Measurements from ENCODE around the gene CHDH. TPM values are rescaled to one million over a fixed set of nuclear protein-coding genes. Genes with fewer than 3 reads are reported as not detected.

Gene CHDH
- total RNA-seq, 1 donor from 2014 or later: under 0.01 TPM

GRCh38 chr3:53812434-53812833 is 33.8 kb downstream of the CHDH start:
- H3K27me3 ChIP-seq (ENCODE audit: control insufficient read depth, insufficient read depth, low read length): peaks cover under 1% of the 10 kb centered on the region
- no peaks in the 10 kb centered on the region for H3K36me3 ChIP-seq (ENCODE audit: control insufficient read depth, insufficient read depth, low read length)
- DNase-seq (ENCODE audit: low read depth) (no peak), FAIRE-seq (no peak)
- TF ChIP-seq, protein P1, sequence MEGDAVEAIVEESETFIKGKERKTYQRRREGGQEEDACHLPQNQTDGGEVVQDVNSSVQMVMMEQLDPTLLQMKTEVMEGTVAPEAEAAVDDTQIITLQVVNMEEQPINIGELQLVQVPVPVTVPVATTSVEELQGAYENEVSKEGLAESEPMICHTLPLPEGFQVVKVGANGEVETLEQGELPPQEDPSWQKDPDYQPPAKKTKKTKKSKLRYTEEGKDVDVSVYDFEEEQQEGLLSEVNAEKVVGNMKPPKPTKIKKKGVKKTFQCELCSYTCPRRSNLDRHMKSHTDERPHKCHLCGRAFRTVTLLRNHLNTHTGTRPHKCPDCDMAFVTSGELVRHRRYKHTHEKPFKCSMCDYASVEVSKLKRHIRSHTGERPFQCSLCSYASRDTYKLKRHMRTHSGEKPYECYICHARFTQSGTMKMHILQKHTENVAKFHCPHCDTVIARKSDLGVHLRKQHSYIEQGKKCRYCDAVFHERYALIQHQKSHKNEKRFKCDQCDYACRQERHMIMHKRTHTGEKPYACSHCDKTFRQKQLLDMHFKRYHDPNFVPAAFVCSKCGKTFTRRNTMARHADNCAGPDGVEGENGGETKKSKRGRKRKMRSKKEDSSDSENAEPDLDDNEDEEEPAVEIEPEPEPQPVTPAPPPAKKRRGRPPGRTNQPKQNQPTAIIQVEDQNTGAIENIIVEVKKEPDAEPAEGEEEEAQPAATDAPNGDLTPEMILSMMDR (IDR thresholded peaks at IDR 0.05; ENCODE audit: insufficient read depth, low read length, severe bottlenecking): peak; percentile 5
- H3K4me3 ChIP-seq (ENCODE audit: low read depth, low read length): no peak overlapping the region

DNA sequence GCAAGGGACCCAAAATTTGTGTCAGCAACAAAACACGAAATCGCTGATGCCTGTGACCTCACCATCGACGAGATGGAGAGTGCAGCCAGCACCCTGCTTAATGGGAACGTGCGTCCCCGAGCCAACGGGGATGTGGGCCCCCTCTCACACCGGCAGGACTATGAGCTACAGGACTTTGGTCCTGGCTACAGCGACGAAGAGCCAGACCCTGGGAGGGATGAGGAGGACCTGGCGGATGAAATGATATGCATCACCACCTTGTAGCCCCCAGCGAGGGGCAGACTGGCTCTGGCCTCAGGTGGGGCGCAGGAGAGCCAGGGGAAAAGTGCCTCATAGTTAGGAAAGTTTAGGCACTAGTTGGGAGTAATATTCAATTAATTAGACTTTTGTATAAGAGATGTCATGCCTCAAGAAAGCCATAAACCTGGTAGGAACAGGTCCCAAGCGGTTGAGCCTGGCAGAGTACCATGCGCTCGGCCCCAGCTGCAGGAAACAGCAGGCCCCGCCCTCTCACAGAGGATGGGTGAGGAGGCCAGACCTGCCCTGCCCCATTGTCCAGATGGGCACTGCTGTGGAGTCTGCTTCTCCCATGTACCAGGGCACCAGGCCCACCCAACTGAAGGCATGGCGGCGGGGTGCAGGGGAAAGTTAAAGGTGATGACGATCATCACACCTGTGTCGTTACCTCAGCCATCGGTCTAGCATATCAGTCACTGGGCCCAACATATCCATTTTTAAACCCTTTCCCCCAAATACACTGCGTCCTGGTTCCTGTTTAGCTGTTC is 34.9 kb downstream of the CHDH start:
- H3K36me3 ChIP-seq (ENCODE audit: control insufficient read depth, insufficient read depth, low read length): no peaks in the 10 kb centered on the region
- FAIRE-seq (no peak), DNase-seq (ENCODE audit: low read depth) (no peak)
- H3K4me3 ChIP-seq (ENCODE audit: low read depth, low read length): no peak overlapping the region
- H3K27me3 ChIP-seq (ENCODE audit: control insufficient read depth, insufficient read depth, low read length): peaks cover 3% of the 10 kb centered on the region
- TF ChIP-seq, protein P1 (IDR thresholded peaks at IDR 0.05; ENCODE audit: insufficient read depth, low read length, severe bottlenecking): no peak

DNA sequence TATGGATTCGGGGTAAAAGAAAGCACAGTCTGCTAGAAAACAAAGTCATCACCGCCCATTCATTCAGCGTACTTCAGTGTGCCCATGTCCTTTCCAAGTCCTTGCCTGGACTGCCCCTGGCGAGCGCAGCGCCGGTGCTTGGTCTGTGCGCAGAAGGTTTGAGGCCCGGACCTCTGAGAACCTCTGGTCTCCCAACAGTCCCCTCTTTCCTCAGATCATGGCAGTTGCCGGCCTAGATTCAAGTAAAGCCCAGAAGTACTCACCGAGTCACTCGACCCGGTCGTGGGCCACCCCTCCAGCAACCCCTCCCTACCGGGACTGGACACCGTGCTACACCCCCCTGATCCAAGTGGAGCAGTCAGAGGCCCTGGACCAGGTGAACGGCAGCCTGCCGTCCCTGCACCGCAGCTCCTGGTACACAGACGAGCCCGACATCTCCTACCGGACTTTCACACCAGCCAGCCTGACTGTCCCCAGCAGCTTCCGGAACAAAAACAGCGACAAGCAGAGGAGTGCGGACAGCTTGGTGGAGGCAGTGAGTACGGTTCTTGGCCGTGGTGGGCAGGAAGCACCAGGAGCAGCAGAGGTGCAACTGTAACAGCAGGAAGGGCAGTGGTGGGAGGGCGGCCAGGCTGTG is 36.3 kb downstream of the CHDH start:
- no peak overlapping the region for H3K4me3 ChIP-seq (ENCODE audit: low read depth, low read length)
- H3K36me3 ChIP-seq (ENCODE audit: control insufficient read depth, insufficient read depth, low read length): no peaks in the 10 kb centered on the region
- peaks cover 3% of the 10 kb centered on the region for H3K27me3 ChIP-seq (ENCODE audit: control insufficient read depth, insufficient read depth, low read length)
- DNase-seq (ENCODE audit: low read depth) (no peak), FAIRE-seq (no peak)
- TF ChIP-seq, protein P1 (IDR thresholded peaks at IDR 0.05; ENCODE audit: insufficient read depth, low read length, severe bottlenecking): no peak

DNA sequence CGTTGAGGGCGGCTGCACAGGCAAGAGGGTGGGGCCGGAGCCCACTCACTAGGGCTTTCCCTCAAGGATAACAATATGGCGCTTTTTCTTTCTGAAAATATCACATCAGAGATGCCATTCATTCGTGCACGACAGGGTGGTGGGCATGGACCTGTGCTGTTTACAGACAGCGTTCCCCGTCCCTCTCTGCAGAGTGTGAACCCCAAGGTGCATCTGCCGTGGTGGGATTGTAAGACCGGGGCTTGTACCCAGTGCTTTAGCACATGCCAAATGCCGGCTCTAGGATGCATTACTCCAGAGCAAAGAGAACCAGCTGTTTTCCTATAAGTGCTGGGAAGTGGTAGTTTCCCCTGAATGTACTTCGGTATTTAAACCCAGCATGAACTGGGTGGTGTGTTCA is 37.0 kb downstream of the CHDH start:
- TF ChIP-seq, protein P1 (IDR thresholded peaks at IDR 0.05; ENCODE audit: insufficient read depth, low read length, severe bottlenecking): no peak
- FAIRE-seq (no peak), DNase-seq (ENCODE audit: low read depth) (no peak)
- no peak overlapping the region for H3K4me3 ChIP-seq (ENCODE audit: low read depth, low read length)
- peaks cover 3% of the 10 kb centered on the region for H3K27me3 ChIP-seq (ENCODE audit: control insufficient read depth, insufficient read depth, low read length)
- no peaks in the 10 kb centered on the region for H3K36me3 ChIP-seq (ENCODE audit: control insufficient read depth, insufficient read depth, low read length)

- H3K36me3 ChIP-seq (ENCODE audit: control insufficient read depth, insufficient read depth, low read length): no peaks in the 10 kb centered on the region
- peaks cover 3% of the 10 kb centered on the region for H3K27me3 ChIP-seq (ENCODE audit: control insufficient read depth, insufficient read depth, low read length)
- FAIRE-seq (no peak), DNase-seq (ENCODE audit: low read depth) (no peak)
- TF ChIP-seq, protein P1 (IDR thresholded peaks at IDR 0.05; ENCODE audit: insufficient read depth, low read length, severe bottlenecking): no peak
- H3K4me3 ChIP-seq (ENCODE audit: low read depth, low read length): no peak overlapping the region
Observed at GRCh38 chr3:53808496-53808895, 37.7 kb downstream of the CHDH start.
